Gastroesophageal sphincter (tissue), 3 donors: Measurements from ENCODE around the gene PDE6A.
"Not testable (repeated sequence)": the region's sequence is repeated elsewhere in the genome, so short reads cannot be mapped to it uniquely, and the experiment has no call there.

Source experiments
- CTCF ChIP-seq, 4 experiments: fragments of 200-600 bp in 2 of 4; fragments of 450-650 bp in 2 of 4; sonication (generic) in 1 of 4; IDR thresholded peaks; one replicate each; pipeline ENCODE4 v1.5.1; 2017 to 2019; ENCODE audit warnings: antibody characterized with exemption in 4 of 4, mild to moderate bottlenecking in 2 of 4, moderate library complexity in 2 of 4
- EP300 ChIP-seq: sonication (generic); formaldehyde crosslinking; IDR thresholded peaks from one replicate; pipeline ENCODE4 v1.6.1; 2017; ENCODE audit warnings: antibody characterized with exemption, mild to moderate bottlenecking
- POLR2A ChIP-seq, 2 donors: fragments of 450-650 bp; IDR thresholded peaks; one replicate each; pipeline ENCODE4 v1.6.1; 2017; ENCODE audit warnings: antibody characterized with exemption in 2 of 2, mild to moderate bottlenecking in 2 of 2, moderate library complexity in 1 of 2
- POLR2AphosphoS5 ChIP-seq: sonication (generic); formaldehyde crosslinking; IDR thresholded peaks from one replicate; pipeline ENCODE4 v1.6.1; 2017; ENCODE audit warnings: antibody characterized with exemption

- TF ChIP-seq CTCF (IDR thresholded peaks at IDR 0.05); POLR2A (IDR thresholded peaks at IDR 0.05); EP300; POLR2AphosphoS5: not testable (repeated sequence)
Measured at GRCh38 chr5:149858481-149858880, 86.1 kb downstream of the PDE6A start.
